K562 (cell line): ENCODE measurements around the gene CCNDBP1. TPM values are rescaled to one million over a fixed set of nuclear protein-coding genes. Genes with fewer than 3 reads are reported as not detected.

Experiments used
- ATAC-seq: fragments of 200-7000 bp; cut with Tn5 transposase; 3 replicates; pipeline ENCODE4 v1.9.1; 2020; ENCODE audit warnings: moderate library complexity
- BruUV-seq: library from RNA; stranded (reverse); fragments of 400-500 nt; replicated peaks from 2 replicates; lab custom pipeline; 2021; lab: Mats Ljungman, UMichigan
- CTCF ChIA-PET: fragments of 300-600 bp; formaldehyde crosslinking; extraction: SDS; loops from one replicate; lab custom pipeline; 2021; ENCODE audit warnings: low intra/inter-chr PET ratio; lab: Yijun Ruan, JAX
- POLR2A ChIA-PET: fragments of 300-600, 350-650 bp; sonication (Branson Sonifier 250); formaldehyde crosslinking; extraction: SDS; loops from one replicate; lab custom pipeline; 2021; ENCODE audit warnings: antibody characterized with exemption, inconsistent platforms; lab: Yijun Ruan, JAX
- DNase-seq, 4 experiments: peaks; one replicate each; pipeline versions ENCODE4 v3.0.0 to v3.0.0-alpha.2; 2011 to 2018; ENCODE audit warnings: low spot score in 3 of 4, mixed read lengths in 3 of 4; ENCODE audit errors: extremely low read depth in 1 of 4
- FAIRE-seq: peaks from 2 replicates; lab custom pipeline; 2011; peaks lifted over from hg19 to GRCh38; lab: Jason Lieb, UNC
- H2AFZ ChIP-seq: 2 replicates; pipeline ENCODE4 v1.6.0; 2011; ENCODE audit warnings: low read depth, low read length, control low read depth, inconsistent platforms
- H3K27ac ChIP-seq: fragments of 200-600 bp; 3 replicates; pipeline ENCODE4 v1.8.0; 2011; ENCODE audit warnings: low read depth, mild to moderate bottlenecking, control low read depth, inconsistent platforms, low read length, moderate library complexity, mixed read lengths; ENCODE audit errors: extremely low read depth
- H3K27me3 ChIP-seq, 2 experiments: fragments of 300-600 bp in 1 of 2; 2 replicates in 1 of 2; 3 replicates in 1 of 2; pipeline versions ENCODE4 v1.6.0 to v1.8.0; 2011; ENCODE audit warnings: inconsistent platforms in 2 of 2, low read length in 2 of 2, mild to moderate bottlenecking in 1 of 2, mixed read lengths in 1 of 2, moderate library complexity in 1 of 2; ENCODE audit not compliant: control insufficient read depth in 2 of 2, insufficient read depth in 2 of 2
- H3K36me3 ChIP-seq: fragments of 300-600 bp; 3 replicates; pipeline ENCODE4 v1.8.0; 2011; ENCODE audit warnings: mild to moderate bottlenecking, low read length, inconsistent platforms; ENCODE audit not compliant: control insufficient read depth, insufficient read depth
- H3K4me1 ChIP-seq, 2 experiments: fragments of 200-600 bp in 1 of 2; replicated peaks in 1 of 2; 2 replicates in 1 of 2; 3 replicates in 1 of 2; pipeline versions ENCODE4 v1.5.1 to v1.8.0; 2011; ENCODE audit warnings: inconsistent platforms in 2 of 2, low read length in 2 of 2, mild to moderate bottlenecking in 1 of 2, mixed read lengths in 1 of 2, moderate library complexity in 1 of 2; ENCODE audit not compliant: control insufficient read depth in 2 of 2, insufficient read depth in 2 of 2
- H3K4me2 ChIP-seq: 2 replicates; pipeline ENCODE4 v1.6.1; 2011; ENCODE audit warnings: low read length, control low read depth, inconsistent platforms, mixed read lengths; ENCODE audit not compliant: insufficient read depth
- H3K4me3 ChIP-seq: fragments of 200-600 bp; sonication (generic), shearing (Covaris generic); 2 replicates; pipeline ENCODE4 v1.5.1; 2016; ENCODE audit warnings: control low read depth, inconsistent platforms
- H3K79me2 ChIP-seq: fragments of 200-600 bp; 3 replicates; pipeline ENCODE4 v1.8.0; 2011; ENCODE audit warnings: low read length, inconsistent platforms; ENCODE audit not compliant: control insufficient read depth, insufficient read depth
- H3K9ac ChIP-seq, 2 experiments: 2 replicates each; pipeline versions ENCODE4 v1.6.0 to v1.6.1; 2011; ENCODE audit warnings: low read depth in 2 of 2, low read length in 2 of 2, control low read depth in 1 of 2, inconsistent platforms in 1 of 2, mild to moderate bottlenecking in 1 of 2, mixed read lengths in 1 of 2; ENCODE audit not compliant: insufficient read depth in 1 of 2
- H3K9me1 ChIP-seq: one replicate; pipeline ENCODE4 v1.6.0; 2011; ENCODE audit warnings: inconsistent platforms, mild to moderate bottlenecking, low read length, moderate library complexity; ENCODE audit not compliant: control insufficient read depth, insufficient read depth
- H3K9me3 ChIP-seq: replicated peaks from 2 replicates; pipeline ENCODE4 v1.5.1; 2011; ENCODE audit warnings: low read depth, low read length, inconsistent platforms; ENCODE audit not compliant: control insufficient read depth, insufficient read depth
- H4K20me1 ChIP-seq: replicated peaks from 2 replicates; pipeline ENCODE4 v1.6.1; 2011; ENCODE audit warnings: low read length, inconsistent platforms, mixed read lengths; ENCODE audit not compliant: control insufficient read depth, insufficient read depth
- CEBPZ ChIP-seq: fragments of 150-350 bp; IDR thresholded peaks from 2 replicates; pipeline ENCODE4 v1.6.1; 2014; ENCODE audit warnings: low read depth, mild to moderate bottlenecking, low read length, borderline replicate concordance
- EGR1 ChIP-seq: fragments of 450-650 bp; conservative IDR thresholded peaks from 2 replicates; pipeline ENCODE4 v1.6.1; 2017; ENCODE audit warnings: mild to moderate bottlenecking
- FOXA1 ChIP-seq: fragments of 450-650 bp; IDR thresholded peaks from 2 replicates; pipeline ENCODE4 v1.6.1; 2016; ENCODE audit warnings: mild to moderate bottlenecking, borderline replicate concordance
- HDAC3 ChIP-seq: fragments of 450-650 bp; IDR thresholded peaks from 2 replicates; pipeline ENCODE4 v1.6.1; 2018; ENCODE audit warnings: borderline replicate concordance, mild to moderate bottlenecking, moderate library complexity; ENCODE audit not compliant: partially characterized antibody
- HIVEP1 ChIP-seq: fragments of 250-450 bp; sonication (Bioruptor Pico); IDR thresholded peaks from 2 replicates; pipeline ENCODE4 v1.4.0; 2020; ENCODE audit warnings: mild to moderate bottlenecking
- LEF1 ChIP-seq: fragments of 450-650 bp; IDR thresholded peaks from 2 replicates; pipeline ENCODE4 v1.6.1; 2016; ENCODE audit warnings: mild to moderate bottlenecking
- MAFG ChIP-seq: fragments of 450-650 bp; conservative IDR thresholded peaks from 2 replicates; pipeline ENCODE4 v1.6.1; 2016; ENCODE audit warnings: missing genetic modification characterization, missing compliant biosample characterization
- MNT ChIP-seq, 2 experiments: fragments of 450-650 bp; conservative IDR thresholded peaks; 2 replicates each; pipeline ENCODE4 v1.6.1; 2017; ENCODE audit warnings: mild to moderate bottlenecking in 2 of 2, moderate library complexity in 2 of 2
- MXI1 ChIP-seq: IDR thresholded peaks from 2 replicates; pipeline ENCODE4 v1.6.1; 2011; ENCODE audit warnings: low read depth, mild to moderate bottlenecking, improper control_type of control experiment, low read length
- NFE2L1 ChIP-seq: fragments of 450-650 bp; IDR thresholded peaks from 2 replicates; pipeline ENCODE4 v1.6.1; 2016; ENCODE audit warnings: missing genetic modification characterization, low read depth, mild to moderate bottlenecking, missing compliant biosample characterization, moderate library complexity, borderline replicate concordance
- POLR2G ChIP-seq: fragments of 200-400 bp; formaldehyde crosslinking; IDR thresholded peaks from 2 replicates; pipeline ENCODE4 v1.6.1; 2017; ENCODE audit warnings: low read depth, mild to moderate bottlenecking, antibody characterized with exemption, low read length, moderate library complexity
- ZKSCAN3 ChIP-seq: fragments of 250-450 bp; sonication (Bioruptor Pico); IDR thresholded peaks from 2 replicates; pipeline ENCODE4 v1.4.0; 2020
- WGBS: fragments of 100-300 bp; shearing (Covaris generic); methylation state at CpG from one replicate; pipeline ENCODE4 v1.1.6; 2016; ENCODE audit warnings: low coverage, mixed read lengths; ENCODE audit not compliant: insufficient coverage; ENCODE audit errors: missing lambda C conversion rate; 5-methylcytosine and 5-hydroxymethylcytosine counted together
- in situ Hi-C: fragments of 300-500 bp; cut with MboI; formaldehyde crosslinking; loops from 4 replicates; pipeline ENCODE4 v1.15.0; 2018; ENCODE audit warnings: inconsistent platforms, mixed read lengths
- intact Hi-C: fragments of 100-400 bp; cut with micrococcal nuclease; formaldehyde crosslinking; loops from 2 replicates; pipeline ENCODE4 v1.14.2; 2022
- polyA plus RNA-seq, 8 experiments: library from polyadenylated mRNA; depleted of rRNA in 4 of 8; stranded (reverse) in 5 of 8; unstranded in 3 of 8; fragments of >200 nt; fragmentation: Nextera tagmentation in 2 of 8; fragmentation: Illumina TruSeq in 1 of 8; extraction: Ambion mirVana in 2 of 8; extraction: Trizol in 1 of 8; gene quantifications; 2 replicates each; pipeline versions ENCODE4 v1.2.1 to v1.2.3, GENCODE V29; 2011 to 2014; ENCODE audit warnings: inconsistent platforms in 1 of 8, missing spikeins in 1 of 8
- total RNA-seq, 7 experiments: library from RNA; depleted of rRNA in 6 of 7; stranded (reverse); fragments of >200 nt in 6 of 7; fragmentation: Illumina TruSeq in 2 of 7; extraction: Trizol in 2 of 7; gene quantifications; 2 replicates each; pipeline versions ENCODE4 v1.2.1 to v1.2.3, GENCODE V29; 2011 to 2021; ENCODE audit warnings: low replicate concordance in 1 of 7
- TF ChIP-seq, protein P1 (sequence below), 2 experiments: fragments of 450-650 bp; IDR thresholded peaks; 2 replicates each; pipeline ENCODE4 v1.6.1; 2018; ENCODE audit warnings: mild to moderate bottlenecking in 2 of 2, low read depth in 1 of 2; ENCODE audit not compliant: partially characterized antibody in 2 of 2

The CCNDBP1 gene
- total and polyA plus RNA-seq, 9 of the 15 experiments (the other 6 are each of a cell fraction or from before 2014, with no cell fraction given) = 37.0 to 111 (median 55.5) TPM

DNA sequence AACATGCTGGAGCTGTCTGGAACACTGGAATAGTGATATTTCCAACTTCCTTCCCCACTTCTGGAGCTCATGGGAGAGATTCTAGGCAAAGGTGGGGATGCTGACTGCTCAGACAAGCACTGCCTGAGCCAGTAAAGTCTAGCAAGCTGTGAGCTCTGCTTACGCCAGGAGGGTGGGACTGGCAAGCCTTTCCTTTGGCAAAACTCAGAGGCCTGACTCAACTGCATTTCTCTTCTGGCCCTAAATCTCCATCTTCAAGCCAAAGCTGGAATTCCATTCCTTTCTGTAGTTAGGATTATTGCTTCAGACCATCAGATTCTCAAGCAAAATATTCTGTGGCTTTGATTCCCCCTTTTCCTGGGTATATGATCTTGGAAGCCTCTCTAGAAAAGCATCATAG lies 55.9 kb downstream of the CCNDBP1 start (continued):
- TF ChIP-seq, protein P1, sequence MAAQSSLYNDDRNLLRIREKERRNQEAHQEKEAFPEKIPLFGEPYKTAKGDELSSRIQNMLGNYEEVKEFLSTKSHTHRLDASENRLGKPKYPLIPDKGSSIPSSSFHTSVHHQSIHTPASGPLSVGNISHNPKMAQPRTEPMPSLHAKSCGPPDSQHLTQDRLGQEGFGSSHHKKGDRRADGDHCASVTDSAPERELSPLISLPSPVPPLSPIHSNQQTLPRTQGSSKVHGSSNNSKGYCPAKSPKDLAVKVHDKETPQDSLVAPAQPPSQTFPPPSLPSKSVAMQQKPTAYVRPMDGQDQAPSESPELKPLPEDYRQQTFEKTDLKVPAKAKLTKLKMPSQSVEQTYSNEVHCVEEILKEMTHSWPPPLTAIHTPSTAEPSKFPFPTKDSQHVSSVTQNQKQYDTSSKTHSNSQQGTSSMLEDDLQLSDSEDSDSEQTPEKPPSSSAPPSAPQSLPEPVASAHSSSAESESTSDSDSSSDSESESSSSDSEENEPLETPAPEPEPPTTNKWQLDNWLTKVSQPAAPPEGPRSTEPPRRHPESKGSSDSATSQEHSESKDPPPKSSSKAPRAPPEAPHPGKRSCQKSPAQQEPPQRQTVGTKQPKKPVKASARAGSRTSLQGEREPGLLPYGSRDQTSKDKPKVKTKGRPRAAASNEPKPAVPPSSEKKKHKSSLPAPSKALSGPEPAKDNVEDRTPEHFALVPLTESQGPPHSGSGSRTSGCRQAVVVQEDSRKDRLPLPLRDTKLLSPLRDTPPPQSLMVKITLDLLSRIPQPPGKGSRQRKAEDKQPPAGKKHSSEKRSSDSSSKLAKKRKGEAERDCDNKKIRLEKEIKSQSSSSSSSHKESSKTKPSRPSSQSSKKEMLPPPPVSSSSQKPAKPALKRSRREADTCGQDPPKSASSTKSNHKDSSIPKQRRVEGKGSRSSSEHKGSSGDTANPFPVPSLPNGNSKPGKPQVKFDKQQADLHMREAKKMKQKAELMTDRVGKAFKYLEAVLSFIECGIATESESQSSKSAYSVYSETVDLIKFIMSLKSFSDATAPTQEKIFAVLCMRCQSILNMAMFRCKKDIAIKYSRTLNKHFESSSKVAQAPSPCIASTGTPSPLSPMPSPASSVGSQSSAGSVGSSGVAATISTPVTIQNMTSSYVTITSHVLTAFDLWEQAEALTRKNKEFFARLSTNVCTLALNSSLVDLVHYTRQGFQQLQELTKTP (IDR thresholded peaks at IDR 0.05; ENCODE audit: low read depth in 1 of 2, partially characterized antibody in 2 of 2) = no peak
- TF ChIP-seq FOXA1 (no peak), ZKSCAN3 (CRISPR knock-in tag) (no peak)

- 23% methylated on average over 5 of the region's 5 CpGs for WGBS
- no peak overlapping the region for H3K4me2 ChIP-seq
- intact Hi-C loops = no loop called here
- H3K9ac ChIP-seq = no peak overlapping the region
- DNase-seq (no peak), ATAC-seq (no peak), FAIRE-seq (no peak)
- no peaks in the 10 kb centered on the region for H3K79me2 ChIP-seq
- ChIA-PET CTCF (no interaction called here), POLR2A (interaction anchor here (0.5 to 1.4 kb wide), 2 partner anchors 25 to 35 kb away, joined by 3 to 4 read pairs; no protein-coding TSS in a partner anchor)
- H4K20me1 ChIP-seq = no peaks in the 10 kb centered on the region
- H3K4me1 ChIP-seq = peaks cover 12 to 17% of the 10 kb centered on the region in 2 experiments
- H3K4me3 ChIP-seq = no peak overlapping the region
- no peak overlapping the region for H2AFZ ChIP-seq
- H3K9me3 ChIP-seq = no peaks in the 10 kb centered on the region
- in situ Hi-C loops = no loop called here
- BruUV-seq = no TSS peak
- no peaks in the 10 kb centered on the region for H3K9me1 ChIP-seq
- H3K27ac ChIP-seq = no peak overlapping the region
- H3K36me3 ChIP-seq = no peaks in the 10 kb centered on the region
- no peaks in the 10 kb centered on the region for H3K27me3 ChIP-seq
- TF ChIP-seq LEF1 (no peak), HDAC3 (no peak), EGR1 (no peak), CEBPZ (no peak), POLR2G (no peak), MAFG (tag) (no peak), MXI1 (no peak), HIVEP1 (CRISPR knock-in tag) (no peak), NFE2L1 (tag) (no peak), MNT (conservative IDR thresholded peaks at IDR 0.05) (no peak)
These were observed 57.4 kb downstream of the CCNDBP1 start for GRCh38 chr15:43242616-43243015.
